ENCODE measurements around the gene TAMALIN. TPM values are rescaled to one million over a fixed set of nuclear protein-coding genes. Genes with fewer than 3 reads are reported as not detected.

Gene TAMALIN
- total RNA-seq, 2 donors from 2014 or later, result 16.5 to 38.6 TPM

- 94% methylated on average over 7 of the region's 7 CpGs for WGBS
- Histone ChIP-seq H3K4me1 (replicated peaks) (peaks cover 31% of the 10 kb centered on the region), H3K27me3 (replicated peaks; ENCODE audit: insufficient read depth) (no peaks in the 10 kb centered on the region), H3K36me3 (no peaks in the 10 kb centered on the region), H3K27ac (peak overlapping the region in 1 of 2 donors; percentile 98), H3K4me3 (no peak overlapping the region), H3K9me3 (no peaks in the 10 kb centered on the region)
- no peak for DNase-seq (ENCODE audit: low spot score)
- no peak for TF ChIP-seq POLR2AphosphoS5 (IDR thresholded peaks at IDR 0.05)
- TF ChIP-seq POLR2A (IDR thresholded peaks at IDR 0.05), result no peak
- no peak for TF ChIP-seq CTCF (IDR thresholded peaks at IDR 0.05)
- intact Hi-C loops (cut with DNase I), result no loop called here
Observed at GRCh38 chr12:52046859-52047258, 40.1 kb downstream of the TAMALIN start.

GRCh38 chr12:52049286-52049685 lies 42.5 kb downstream of the TAMALIN start:
- intact Hi-C loops (cut with DNase I), result no loop called here
- H3K4me1 ChIP-seq (replicated peaks), result peaks cover 29% of the 10 kb centered on the region
- H3K9me3 ChIP-seq, result no peaks in the 10 kb centered on the region
- H3K27me3 ChIP-seq (replicated peaks; ENCODE audit: insufficient read depth), result no peaks in the 10 kb centered on the region
- peaks cover 0 to 2% of the 10 kb centered on the region in 2 donors for H3K36me3 ChIP-seq
- peak overlapping the region; percentile 100 for H3K27ac ChIP-seq
- no peak overlapping the region for H3K4me3 ChIP-seq
- DNase-seq (ENCODE audit: low spot score), result no peak
- 83% methylated on average over 4 of the region's 4 CpGs for WGBS
- TF ChIP-seq POLR2AphosphoS5 (IDR thresholded peaks at IDR 0.05) (no peak), CTCF (IDR thresholded peaks at IDR 0.05) (no peak), POLR2A (IDR thresholded peaks at IDR 0.05) (no peak)

- peaks cover under 1 to 5% of the 10 kb centered on the region in 2 donors for H3K36me3 ChIP-seq
- WGBS, result 93% methylated on average over 5 of the region's 5 CpGs
- no peak for DNase-seq (ENCODE audit: low spot score)
- no peak for TF ChIP-seq POLR2A (IDR thresholded peaks at IDR 0.05)
- TF ChIP-seq CTCF (IDR thresholded peaks at IDR 0.05), result no peak
- no peak for TF ChIP-seq POLR2AphosphoS5 (IDR thresholded peaks at IDR 0.05)
- H3K27me3 ChIP-seq (replicated peaks; ENCODE audit: insufficient read depth), result no peaks in the 10 kb centered on the region
- peak overlapping the region; percentile 100 for H3K27ac ChIP-seq
- H3K4me1 ChIP-seq (replicated peaks), result peaks cover 30% of the 10 kb centered on the region
- H3K4me3 ChIP-seq, result no peak overlapping the region
- intact Hi-C loops (cut with DNase I), result loop anchor here (2.0 kb wide), 1 partner anchor 17 kb away; no protein-coding TSS in a partner anchor
- no peaks in the 10 kb centered on the region for H3K9me3 ChIP-seq
Observed at GRCh38 chr12:52049688-52050087, 42.9 kb downstream of the TAMALIN start.

- H3K9me3 ChIP-seq, result no peaks in the 10 kb centered on the region
- H3K27ac ChIP-seq, result peak overlapping the region; percentile 100
- H3K4me3 ChIP-seq, result peak overlapping the region; percentile 54 to 85
- WGBS, result 26% methylated on average over 16 of the region's 16 CpGs
- peaks cover 5 to 6% of the 10 kb centered on the region in 2 donors for H3K36me3 ChIP-seq
- DNase-seq (ENCODE audit: low spot score), result no peak
- no peaks in the 10 kb centered on the region for H3K27me3 ChIP-seq (replicated peaks; ENCODE audit: insufficient read depth)
- intact Hi-C loops (cut with DNase I), result loop anchor here (2.0 kb wide), 1 partner anchor 17 kb away; no protein-coding TSS in a partner anchor
- H3K4me1 ChIP-seq (replicated peaks), result peaks cover 34% of the 10 kb centered on the region
- no peak for TF ChIP-seq CTCF (IDR thresholded peaks at IDR 0.05)
- TF ChIP-seq POLR2AphosphoS5 (IDR thresholded peaks at IDR 0.05), result no peak
- no peak for TF ChIP-seq POLR2A (IDR thresholded peaks at IDR 0.05)
Observed at GRCh38 chr12:52050116-52050757, 43.5 kb downstream of the TAMALIN start.

Measured in prostate gland (tissue), 2 donors.